Stimulated activated CD8-positive, alpha-beta memory T cell treated with anti-CD3 and anti-CD28 coated beads, Interleukin-4, amount 100 ng/mL, for 48 hours (primary cell): ENCODE measurements around the gene PDAP1.
A peak's percentile ranks its signal among the peaks of the same experiment; 100 is the strongest.
"Not testable (repeated sequence)": the region's sequence is repeated elsewhere in the genome, so short reads cannot be mapped to it uniquely, and the experiment has no call there.

Experiments used
- DNase-seq: peaks from one replicate; pipeline ENCODE4 v3.0.0-alpha.2; 2020

Gene PDAP1

DNA sequence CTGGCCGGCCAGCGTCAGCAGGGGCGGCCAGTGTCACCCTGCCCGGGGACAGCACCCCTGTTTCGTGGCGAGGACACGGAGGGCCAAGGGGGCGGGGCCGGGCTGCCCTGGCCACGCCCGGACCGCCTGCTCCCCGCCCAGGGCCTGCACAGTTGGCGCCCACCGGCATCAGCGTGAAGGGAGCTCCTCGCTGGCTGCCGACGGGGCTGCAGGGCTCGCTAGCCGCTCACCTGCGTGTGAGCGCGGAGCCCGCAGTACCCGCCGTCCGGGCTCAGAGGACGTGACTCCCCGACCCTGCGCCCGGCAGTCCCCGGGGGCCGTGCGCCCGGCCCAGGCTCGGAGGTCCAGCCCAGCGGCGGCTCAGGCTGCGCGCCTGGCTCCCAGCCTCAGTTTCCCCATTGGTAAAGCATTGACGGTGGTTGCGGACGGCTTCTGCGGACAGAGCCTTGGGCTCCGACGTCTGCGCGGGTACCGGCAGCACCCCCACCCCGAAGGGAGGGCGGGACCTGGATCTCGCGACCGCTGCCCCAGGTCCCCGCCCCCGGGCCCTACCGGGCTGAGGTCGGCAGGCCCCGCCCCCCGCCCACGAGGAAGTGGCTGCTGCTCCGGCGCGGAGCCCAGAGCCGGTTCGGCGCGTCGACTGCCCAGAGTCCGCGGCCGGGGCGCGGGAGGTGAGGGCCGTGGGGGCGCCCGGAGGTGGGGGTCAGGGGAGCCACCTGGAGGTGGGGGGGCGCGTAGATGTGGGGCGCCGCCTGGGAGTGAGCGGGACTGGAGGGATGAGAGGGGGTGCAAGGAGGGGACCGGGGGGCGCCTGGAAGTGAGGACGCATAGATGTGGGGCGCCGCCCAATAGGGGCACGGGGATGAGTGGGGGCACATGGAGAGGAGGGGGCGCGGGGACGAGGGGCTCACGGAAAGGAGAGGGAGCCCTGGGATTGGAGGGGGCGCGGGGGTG, 34.0 kb downstream of the PDAP1 start, which contains the start of gene ARPC1B:
Gene ARPC1B, plus strand, starts transcription at position 620 of the 954 bp plus-strand sequence. CDS start 10,985 bp downstream, outside the sequence.
- peak; percentile 90 for DNase-seq

DNA sequence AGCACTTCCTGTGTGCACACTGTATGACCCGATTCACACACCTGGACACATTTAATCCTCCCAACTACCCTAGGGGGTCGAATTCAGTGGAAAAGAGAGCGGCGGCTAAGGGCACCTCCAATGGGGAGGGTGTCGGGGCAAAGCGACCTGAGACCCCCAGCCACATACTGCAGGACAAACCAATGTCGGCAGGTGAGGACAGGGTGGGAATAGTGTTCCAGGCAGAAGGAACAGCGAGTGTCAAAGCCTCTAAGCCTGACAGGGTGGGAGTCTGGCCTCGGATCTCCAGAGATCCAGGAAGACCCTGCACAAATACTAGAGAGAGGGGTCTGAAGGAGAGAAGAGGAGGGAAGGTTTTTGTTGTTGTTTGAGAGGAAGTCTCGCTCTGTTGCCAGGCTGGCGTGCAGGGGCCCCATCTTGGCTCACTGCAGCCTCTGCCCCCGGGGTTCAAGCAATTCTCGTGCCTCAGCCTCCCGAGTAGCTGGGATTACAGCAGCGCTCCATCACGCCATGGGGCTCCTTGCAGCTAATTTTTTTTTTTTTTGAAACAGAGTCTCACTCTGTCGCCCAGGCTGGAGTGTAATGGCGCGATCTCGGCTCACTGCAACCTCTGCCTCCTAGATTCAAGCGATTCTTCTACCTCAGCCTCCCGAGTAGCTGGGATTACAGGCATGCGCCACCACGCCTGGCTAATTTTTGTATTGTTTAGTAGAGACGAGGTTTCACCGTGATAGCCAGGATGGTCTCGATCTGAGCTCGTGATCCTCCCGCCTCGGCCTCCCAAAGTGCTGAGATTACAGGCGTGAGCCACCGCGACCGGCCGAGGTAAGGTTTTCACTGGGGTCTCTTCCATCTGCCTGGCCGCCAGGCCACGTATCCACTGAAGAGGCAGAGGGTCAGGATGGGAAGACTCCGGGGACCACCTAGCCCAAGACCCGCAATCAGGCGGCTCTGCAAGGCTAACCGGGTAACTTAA, 35.0 kb downstream of the PDAP1 start:
- no peak for DNase-seq

- DNase-seq: no peak
These were observed 35.9 kb downstream of the PDAP1 start for GRCh38 chr7:99372275-99373090.

DNA sequence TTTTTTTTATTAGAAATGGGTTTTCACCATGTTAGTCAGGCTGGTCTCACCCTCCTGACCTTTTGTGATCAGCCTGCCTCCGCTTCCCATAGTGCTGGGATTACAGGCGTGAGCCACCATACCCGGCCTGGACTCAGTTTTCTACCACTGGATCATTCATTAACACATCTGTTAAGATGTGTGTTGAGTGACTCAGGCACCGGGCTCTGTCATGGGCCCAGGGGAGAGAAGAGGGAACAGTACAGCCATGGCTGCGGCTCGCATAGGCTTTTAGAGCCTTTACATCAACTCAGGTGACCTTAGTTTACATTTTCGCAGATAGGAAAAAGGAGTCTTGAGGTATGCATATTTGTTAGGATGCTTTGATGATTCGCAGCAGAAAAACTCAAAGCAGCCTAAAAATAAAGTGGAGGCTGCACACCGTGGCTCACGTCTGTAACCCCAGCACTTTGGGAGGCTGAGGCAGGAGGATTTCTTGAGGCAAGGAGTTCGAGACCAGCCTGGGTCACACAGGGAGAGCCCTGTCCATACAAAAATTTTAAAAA, 36.9 kb downstream of the PDAP1 start:
- DNase-seq: no peak

DNA sequence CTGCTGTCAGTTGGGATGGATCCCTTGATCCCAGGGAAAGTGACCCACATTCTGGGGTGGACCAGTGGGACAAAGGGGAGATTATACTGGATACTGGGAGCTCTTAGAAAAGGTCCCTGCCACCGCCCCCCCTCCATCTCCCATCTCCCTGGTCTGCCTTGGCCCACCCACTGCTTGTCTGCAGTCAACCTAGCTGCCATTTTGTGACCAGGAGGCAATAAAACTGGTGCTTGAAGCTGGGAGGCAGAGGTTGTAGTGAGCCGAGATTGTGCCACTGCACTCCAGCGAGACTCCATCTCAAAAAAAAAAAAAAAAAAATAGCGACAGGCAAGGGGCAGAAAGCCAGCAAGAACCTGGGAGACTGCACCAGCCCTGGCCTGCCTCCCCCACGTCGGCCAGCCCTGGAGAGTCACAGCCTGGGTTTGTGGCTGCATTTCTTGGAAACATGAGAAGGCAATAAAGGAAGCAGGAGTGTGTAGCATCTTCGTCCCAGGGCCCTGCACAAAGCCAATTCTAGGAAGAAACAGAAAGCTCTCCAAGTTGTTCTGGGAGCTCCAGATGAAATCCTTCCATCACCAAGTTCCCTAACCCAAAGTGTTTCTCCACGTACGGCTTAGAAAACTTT, 38.5 kb downstream of the PDAP1 start:
- no peak for DNase-seq

DNA sequence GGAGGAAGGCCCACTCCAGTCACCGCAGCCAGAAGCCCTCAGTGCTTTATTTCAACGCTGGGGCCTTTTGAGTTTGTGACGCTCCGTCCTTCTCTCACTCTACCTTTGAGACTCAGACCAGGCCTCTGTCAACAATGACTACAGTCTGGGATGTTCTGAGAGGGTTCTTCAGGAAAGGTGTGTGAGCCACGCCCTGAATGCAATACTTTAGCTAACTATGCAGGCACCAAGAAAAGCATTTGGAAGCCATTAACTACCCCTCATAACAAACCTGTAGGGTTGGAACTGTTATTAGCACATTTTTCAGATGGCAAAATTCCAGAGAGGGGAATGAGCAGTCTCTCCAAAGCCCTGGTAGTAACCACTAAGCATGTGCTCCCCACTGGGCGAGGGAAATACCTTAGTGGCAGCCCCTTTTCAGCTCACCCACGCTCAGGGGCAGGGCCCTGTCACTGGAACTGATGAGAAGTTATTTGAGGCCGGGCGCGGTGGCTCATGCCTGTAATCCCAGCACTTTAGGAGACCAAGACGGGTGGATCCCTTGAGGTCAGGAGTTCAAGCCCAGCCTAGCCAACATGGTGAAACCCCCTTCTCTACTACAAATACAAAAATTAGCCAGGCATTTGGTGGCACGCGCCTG, 39.5 kb downstream of the PDAP1 start:
- no peak for DNase-seq

DNA sequence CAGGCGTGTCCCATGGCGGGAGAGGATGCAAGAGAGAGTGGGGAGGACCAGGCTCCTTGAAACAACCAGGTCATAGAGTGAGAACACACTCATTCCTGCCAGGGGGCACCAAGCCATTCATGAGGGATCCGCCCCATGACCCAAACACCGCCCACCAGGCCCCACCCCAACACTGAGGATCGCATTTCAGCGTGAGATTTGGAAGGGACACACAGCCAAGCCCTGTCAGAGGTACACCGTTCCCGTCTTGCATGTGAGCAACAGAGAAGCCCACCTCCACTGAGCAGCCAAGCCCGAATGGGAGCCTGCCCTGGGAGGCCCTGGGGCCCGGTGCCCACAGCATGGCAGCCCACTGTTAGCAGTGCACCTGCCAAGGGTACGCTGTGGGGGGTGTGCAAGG, 41.8 kb downstream of the PDAP1 start:
- no peak for DNase-seq

- peak; percentile 71 for DNase-seq
These were observed 42.9 kb downstream of the PDAP1 start for GRCh38 chr7:99365318-99366141.

GRCh38 chr7:99363286-99363685, 45.1 kb downstream of the PDAP1 start:
- DNase-seq: no peak

GRCh38 chr7:99362801-99363200, 45.6 kb downstream of the PDAP1 start:
- DNase-seq: no peak

GRCh38 chr7:99359465-99360154, 48.8 kb downstream of the PDAP1 start:
- DNase-seq: no peak

GRCh38 chr7:99358521-99358920, 49.9 kb downstream of the PDAP1 start:
- DNase-seq: not testable (repeated sequence)

DNA sequence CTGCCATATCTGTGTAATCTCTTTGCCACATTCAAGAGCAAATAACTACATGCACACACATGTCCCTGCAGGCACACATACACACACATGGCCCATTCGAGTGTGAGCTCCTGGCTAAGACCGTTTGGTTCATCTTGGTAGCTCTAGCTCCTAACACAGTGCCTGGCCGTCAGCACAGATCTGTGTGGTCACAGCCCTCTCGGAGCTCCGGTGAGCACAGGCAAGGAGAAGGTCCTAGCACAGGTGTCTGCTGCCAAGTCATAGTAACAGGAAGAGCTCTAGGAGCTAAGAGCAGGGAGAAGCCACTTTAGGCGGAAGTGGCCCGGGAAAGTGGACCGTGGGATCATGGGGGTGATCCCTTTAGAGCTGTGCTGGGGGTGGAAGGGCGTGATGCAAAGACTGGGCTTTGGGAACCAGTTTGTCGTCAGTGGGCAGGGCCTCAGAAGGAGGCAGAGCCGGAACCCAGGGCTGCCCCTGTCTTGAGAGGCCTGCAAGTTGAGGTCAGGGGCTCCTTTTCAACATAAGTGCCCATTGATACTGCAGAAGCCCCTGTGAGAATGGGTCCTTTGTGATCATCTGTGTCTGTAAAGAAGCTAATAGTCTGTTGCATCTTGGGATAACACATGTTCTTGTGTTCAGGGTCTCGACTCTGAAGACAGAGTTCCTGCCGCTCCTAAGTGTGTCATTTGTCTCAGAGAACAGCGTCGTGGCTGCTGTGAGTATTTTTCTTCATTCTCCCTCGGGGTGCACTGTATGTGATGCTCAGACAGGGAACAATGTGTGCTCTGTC, 50.5 kb downstream of the PDAP1 start:
- DNase-seq: no peak

DNA sequence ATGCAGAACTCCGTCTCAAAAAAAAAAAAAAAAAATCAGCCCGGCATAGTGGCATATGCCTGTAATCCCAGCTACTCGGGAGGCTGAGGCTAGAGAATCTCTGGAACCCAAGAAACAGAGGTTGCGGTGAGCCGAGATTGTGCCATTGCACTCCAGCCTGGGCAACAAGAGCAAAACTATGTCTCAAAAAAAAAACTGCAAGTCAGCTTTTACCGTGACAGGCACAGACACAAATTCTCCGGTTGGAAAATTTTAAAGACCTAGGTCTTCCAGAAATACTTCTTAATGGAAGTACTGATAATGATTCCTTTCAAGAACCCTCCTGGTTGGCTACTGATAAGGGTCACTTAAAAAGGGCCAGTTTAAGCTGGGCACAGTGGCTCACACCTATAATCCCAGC, 53.3 kb downstream of the PDAP1 start:
- DNase-seq: no peak

DNA sequence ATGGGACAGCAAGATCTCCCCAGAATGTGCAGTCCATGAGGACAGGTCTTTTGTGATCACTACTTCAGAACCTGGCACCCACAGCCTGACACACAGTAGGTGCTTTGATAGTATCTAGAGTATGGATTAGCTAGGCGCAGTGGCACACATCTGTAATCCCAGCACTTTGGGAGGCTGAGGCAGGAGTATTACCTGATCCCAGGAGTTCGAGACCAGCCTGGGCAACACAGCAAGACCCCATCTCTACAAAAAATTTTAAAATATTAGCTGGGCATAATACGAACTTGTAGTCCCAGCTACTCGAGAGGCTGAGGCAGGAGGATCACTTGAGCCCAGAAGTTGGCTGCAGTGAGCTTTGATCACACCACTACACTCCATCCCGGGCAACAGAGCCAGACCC, 56.1 kb downstream of the PDAP1 start:
- no peak for DNase-seq

GRCh38 chr7:99350641-99351040, 57.8 kb downstream of the PDAP1 start:
- DNase-seq: not testable (repeated sequence)
